Measurements from ENCODE around the gene SERP2. TPM values are rescaled to one million over a fixed set of nuclear protein-coding genes. Genes with fewer than 3 reads are reported as not detected.

Gene SERP2
- total RNA-seq, 5 donors from 2014 or later (not counting 1 experiment from before 2014, with no cell fraction given), result 0.44 to 0.65 (median 0.47) TPM; not detected in 2

GRCh38 chr13:44382635-44383145 is 9.1 kb downstream of the SERP2 start:
- H3K4me3 Mint-ChIP-seq, result no peak overlapping the region
- no peaks in the 10 kb centered on the region for H3K4me1 ChIP-seq (ENCODE audit: control insufficient read depth in 1 of 2, extremely low read depth in 1 of 2, insufficient read depth in 2 of 2, low read length in 2 of 2)
- ChIA-PET CTCF (interaction anchor here (0.7 kb wide), 2 partner anchors 14 to 730 kb away, joined by 3 to 4 read pairs; no protein-coding TSS in a partner anchor), POLR2A (interaction anchor here (0.6 to 0.7 kb wide), 3 partner anchors 18 to 1564 kb away, joined by 3 read pairs; no protein-coding TSS in a partner anchor)
- no peaks in the 10 kb centered on the region for H3K36me3 Mint-ChIP-seq
- H3K4me1 Mint-ChIP-seq, result no peaks in the 10 kb centered on the region
- DNase-seq (no peak), ATAC-seq (replicated peaks in 1 of 4) (no peak)
- H3K4me3 ChIP-seq (ENCODE audit: control insufficient read depth in 1 of 2, extremely low read depth in 1 of 2, low read length in 1 of 2), result no peak overlapping the region
- H3K27me3 Mint-ChIP-seq, result peaks cover 0 to 2% of the 10 kb centered on the region in 2 donors
- no peak overlapping the region for H3K27ac ChIP-seq (ENCODE audit: low read length)
- no peaks in the 10 kb centered on the region for H3K27me3 ChIP-seq (replicated peaks in 1 of 2; ENCODE audit: control insufficient read depth in 2 of 2, extremely low read depth in 1 of 2, insufficient read depth in 2 of 2, low read length in 1 of 2)
- 89% methylated on average over 2 of the region's 5 CpGs for WGBS (ENCODE audit: insufficient coverage)
- H3K36me3 ChIP-seq (ENCODE audit: control insufficient read depth in 2 of 2, extremely low read depth in 1 of 2, insufficient read depth in 1 of 2, low read length in 1 of 2), result no peaks in the 10 kb centered on the region
- H3K9me3 ChIP-seq, result no peaks in the 10 kb centered on the region
- no peak overlapping the region for H3K27ac Mint-ChIP-seq
- no peaks in the 10 kb centered on the region for H3K9me3 Mint-ChIP-seq

GRCh38 chr13:44383945-44384344 is 10.3 kb downstream of the SERP2 start:
- ATAC-seq (replicated peaks in 1 of 4), result no peak
- ChIA-PET POLR2A (no interaction called here), CTCF (no interaction called here)

GRCh38 chr13:44384778-44385177 is 11.2 kb downstream of the SERP2 start:
- no peak for ATAC-seq (replicated peaks in 1 of 4)
- no peaks in the 10 kb centered on the region for H3K36me3 ChIP-seq (ENCODE audit: control insufficient read depth in 2 of 2, extremely low read depth in 1 of 2, insufficient read depth in 1 of 2, low read length in 1 of 2)
- no peak overlapping the region for H3K4me3 ChIP-seq (ENCODE audit: control insufficient read depth in 1 of 2, extremely low read depth in 1 of 2, low read length in 1 of 2)
- Mint-ChIP-seq H3K4me3 (no peak overlapping the region), H3K9me3 (no peaks in the 10 kb centered on the region), H3K27ac (no peak overlapping the region), H3K27me3 (peaks cover 0 to under 1% of the 10 kb centered on the region in 2 donors), H3K36me3 (no peaks in the 10 kb centered on the region), H3K4me1 (no peaks in the 10 kb centered on the region)
- no CpG with 5 or more reads among the region's 1 CpG for WGBS (ENCODE audit: insufficient coverage)
- CTCF ChIA-PET, result no interaction called here
- no peak for DNase-seq
- H3K9me3 ChIP-seq, result no peaks in the 10 kb centered on the region
- POLR2A ChIA-PET, result no interaction called here
- no peaks in the 10 kb centered on the region for H3K27me3 ChIP-seq (replicated peaks in 1 of 2; ENCODE audit: control insufficient read depth in 2 of 2, extremely low read depth in 1 of 2, insufficient read depth in 2 of 2, low read length in 1 of 2)
- no peak overlapping the region for H3K27ac ChIP-seq (ENCODE audit: low read length)
- H3K4me1 ChIP-seq (ENCODE audit: control insufficient read depth in 1 of 2, extremely low read depth in 1 of 2, insufficient read depth in 2 of 2, low read length in 2 of 2), result no peaks in the 10 kb centered on the region

More at GRCh38 chr13:44383945-44384344, 10.3 kb downstream of the SERP2 start:
- Histone ChIP-seq H3K27ac (ENCODE audit: low read length) (no peak overlapping the region), H3K4me1 (ENCODE audit: control insufficient read depth in 1 of 2, extremely low read depth in 1 of 2, insufficient read depth in 2 of 2, low read length in 2 of 2) (no peaks in the 10 kb centered on the region), H3K27me3 (replicated peaks in 1 of 2; ENCODE audit: control insufficient read depth in 2 of 2, extremely low read depth in 1 of 2, insufficient read depth in 2 of 2, low read length in 1 of 2) (no peaks in the 10 kb centered on the region), H3K4me3 (ENCODE audit: control insufficient read depth in 1 of 2, extremely low read depth in 1 of 2, low read length in 1 of 2) (no peak overlapping the region), H3K36me3 (ENCODE audit: control insufficient read depth in 2 of 2, extremely low read depth in 1 of 2, insufficient read depth in 1 of 2, low read length in 1 of 2) (no peaks in the 10 kb centered on the region), H3K9me3 (no peaks in the 10 kb centered on the region)
- Mint-ChIP-seq H3K36me3 (no peaks in the 10 kb centered on the region), H3K4me3 (no peak overlapping the region), H3K4me1 (no peaks in the 10 kb centered on the region), H3K27ac (no peak overlapping the region), H3K27me3 (no peaks in the 10 kb centered on the region), H3K9me3 (no peaks in the 10 kb centered on the region)
- no peak for DNase-seq
- 74% methylated on average over 4 of the region's 5 CpGs for WGBS (ENCODE audit: insufficient coverage)

- no CpG with 5 or more reads among the region's 3 CpGs for WGBS (ENCODE audit: insufficient coverage)
- no peak overlapping the region for H3K27ac ChIP-seq (ENCODE audit: low read length)
- ChIA-PET POLR2A (no interaction called here), CTCF (no interaction called here)
- ATAC-seq (replicated peaks in 1 of 4), result no peak
- Mint-ChIP-seq H3K4me3 (no peak overlapping the region), H3K9me3 (no peaks in the 10 kb centered on the region), H3K27ac (no peak overlapping the region), H3K27me3 (peaks cover 0 to 1% of the 10 kb centered on the region in 2 donors), H3K4me1 (no peaks in the 10 kb centered on the region), H3K36me3 (no peaks in the 10 kb centered on the region)
- DNase-seq, result no peak
- no peak overlapping the region for H3K4me3 ChIP-seq (ENCODE audit: control insufficient read depth in 1 of 2, extremely low read depth in 1 of 2, low read length in 1 of 2)
- no peaks in the 10 kb centered on the region for H3K4me1 ChIP-seq (ENCODE audit: control insufficient read depth in 1 of 2, extremely low read depth in 1 of 2, insufficient read depth in 2 of 2, low read length in 2 of 2)
- H3K9me3 ChIP-seq, result no peaks in the 10 kb centered on the region
- no peaks in the 10 kb centered on the region for H3K36me3 ChIP-seq (ENCODE audit: control insufficient read depth in 2 of 2, extremely low read depth in 1 of 2, insufficient read depth in 1 of 2, low read length in 1 of 2)
- no peaks in the 10 kb centered on the region for H3K27me3 ChIP-seq (replicated peaks in 1 of 2; ENCODE audit: control insufficient read depth in 2 of 2, extremely low read depth in 1 of 2, insufficient read depth in 2 of 2, low read length in 1 of 2)
These were observed 11.8 kb downstream of the SERP2 start for GRCh38 chr13:44385401-44385800.

GRCh38 chr13:44385847-44386246 is 12.2 kb downstream of the SERP2 start:
- Histone ChIP-seq H3K4me3 (ENCODE audit: control insufficient read depth in 1 of 2, extremely low read depth in 1 of 2, low read length in 1 of 2) (no peak overlapping the region), H3K36me3 (ENCODE audit: control insufficient read depth in 2 of 2, extremely low read depth in 1 of 2, insufficient read depth in 1 of 2, low read length in 1 of 2) (no peaks in the 10 kb centered on the region), H3K27ac (ENCODE audit: low read length) (no peak overlapping the region), H3K27me3 (replicated peaks in 1 of 2; ENCODE audit: control insufficient read depth in 2 of 2, extremely low read depth in 1 of 2, insufficient read depth in 2 of 2, low read length in 1 of 2) (no peaks in the 10 kb centered on the region), H3K4me1 (ENCODE audit: control insufficient read depth in 1 of 2, extremely low read depth in 1 of 2, insufficient read depth in 2 of 2, low read length in 2 of 2) (no peaks in the 10 kb centered on the region), H3K9me3 (no peaks in the 10 kb centered on the region)
- H3K4me3 Mint-ChIP-seq, result no peak overlapping the region
- ATAC-seq (replicated peaks in 1 of 4), result no peak
- H3K36me3 Mint-ChIP-seq, result no peaks in the 10 kb centered on the region
- no peak overlapping the region for H3K27ac Mint-ChIP-seq
- peaks cover 0 to 2% of the 10 kb centered on the region in 2 donors for H3K27me3 Mint-ChIP-seq
- no peaks in the 10 kb centered on the region for H3K4me1 Mint-ChIP-seq
- no peak for DNase-seq
- ChIA-PET CTCF (no interaction called here), POLR2A (no interaction called here)
- no peaks in the 10 kb centered on the region for H3K9me3 Mint-ChIP-seq
- no CpG with 5 or more reads among the region's 6 CpGs for WGBS (ENCODE audit: insufficient coverage)

- no peaks in the 10 kb centered on the region for H3K9me3 ChIP-seq
- WGBS (ENCODE audit: insufficient coverage), result 47% methylated on average over 3 of the region's 7 CpGs
- Mint-ChIP-seq H3K27ac (no peak overlapping the region), H3K4me3 (no peak overlapping the region), H3K27me3 (peaks cover 0 to 5% of the 10 kb centered on the region in 2 donors), H3K36me3 (no peaks in the 10 kb centered on the region), H3K9me3 (no peaks in the 10 kb centered on the region), H3K4me1 (no peaks in the 10 kb centered on the region)
- H3K4me1 ChIP-seq (ENCODE audit: control insufficient read depth in 1 of 2, extremely low read depth in 1 of 2, insufficient read depth in 2 of 2, low read length in 2 of 2), result no peaks in the 10 kb centered on the region
- no peaks in the 10 kb centered on the region for H3K27me3 ChIP-seq (replicated peaks in 1 of 2; ENCODE audit: control insufficient read depth in 2 of 2, extremely low read depth in 1 of 2, insufficient read depth in 2 of 2, low read length in 1 of 2)
- ChIA-PET CTCF (no interaction called here), POLR2A (interaction anchor here in 1 of 2 donors (0.6 kb wide), 1 partner anchor 567 kb away, joined by 3 read pairs; no protein-coding TSS in a partner anchor)
- no peak overlapping the region for H3K27ac ChIP-seq (ENCODE audit: low read length)
- DNase-seq, result no peak
- H3K36me3 ChIP-seq (ENCODE audit: control insufficient read depth in 2 of 2, extremely low read depth in 1 of 2, insufficient read depth in 1 of 2, low read length in 1 of 2), result no peaks in the 10 kb centered on the region
- ATAC-seq (replicated peaks in 1 of 4), result no peak
- no peak overlapping the region for H3K4me3 ChIP-seq (ENCODE audit: control insufficient read depth in 1 of 2, extremely low read depth in 1 of 2, low read length in 1 of 2)
These were observed 13.4 kb downstream of the SERP2 start for GRCh38 chr13:44386913-44387556.

Measured in T-cell (primary cell).